DOHH2 (cell line): ENCODE measurements around the gene RAD51B.

ENCODE experiments used
- EZH2phosphoT487 ChIP-seq: fragments of 200-600 bp; sonication (generic); IDR thresholded peaks from 2 replicates; pipeline ENCODE4 v1.6.1; 2017; ENCODE audit warnings: borderline replicate concordance, mild to moderate bottlenecking, antibody characterized with exemption, low read length, moderate library complexity, mixed read lengths
- TF ChIP-seq, protein P1 (sequence below): fragments of 200-600 bp; sonication (generic); IDR thresholded peaks from one replicate; pipeline ENCODE4 v1.5.1; 2014; ENCODE audit warnings: antibody characterized with exemption, mild to moderate bottlenecking, low read depth, low read length; ENCODE audit not compliant: poor library complexity, severe bottlenecking

GRCh38 chr14:68657300-68658028, 837.9 kb downstream of the RAD51B start:
- TF ChIP-seq, protein P1, sequence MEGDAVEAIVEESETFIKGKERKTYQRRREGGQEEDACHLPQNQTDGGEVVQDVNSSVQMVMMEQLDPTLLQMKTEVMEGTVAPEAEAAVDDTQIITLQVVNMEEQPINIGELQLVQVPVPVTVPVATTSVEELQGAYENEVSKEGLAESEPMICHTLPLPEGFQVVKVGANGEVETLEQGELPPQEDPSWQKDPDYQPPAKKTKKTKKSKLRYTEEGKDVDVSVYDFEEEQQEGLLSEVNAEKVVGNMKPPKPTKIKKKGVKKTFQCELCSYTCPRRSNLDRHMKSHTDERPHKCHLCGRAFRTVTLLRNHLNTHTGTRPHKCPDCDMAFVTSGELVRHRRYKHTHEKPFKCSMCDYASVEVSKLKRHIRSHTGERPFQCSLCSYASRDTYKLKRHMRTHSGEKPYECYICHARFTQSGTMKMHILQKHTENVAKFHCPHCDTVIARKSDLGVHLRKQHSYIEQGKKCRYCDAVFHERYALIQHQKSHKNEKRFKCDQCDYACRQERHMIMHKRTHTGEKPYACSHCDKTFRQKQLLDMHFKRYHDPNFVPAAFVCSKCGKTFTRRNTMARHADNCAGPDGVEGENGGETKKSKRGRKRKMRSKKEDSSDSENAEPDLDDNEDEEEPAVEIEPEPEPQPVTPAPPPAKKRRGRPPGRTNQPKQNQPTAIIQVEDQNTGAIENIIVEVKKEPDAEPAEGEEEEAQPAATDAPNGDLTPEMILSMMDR = no peak
- no peak for TF ChIP-seq EZH2phosphoT487
